HL-60/S4 treated with phorbol 12-myristate 13-acetate at 8.2 ng/mL for 4 days and 3 days (cell line): Measurements from ENCODE around the gene JAG2.

Experiments
- in situ Hi-C: fragments of 300-500 bp; cut with MboI; formaldehyde crosslinking; loops from 2 replicates; pipeline ENCODE4 v1.15.0; 2022; ENCODE audit warnings: low sequenced_read_pairs

The JAG2 gene

GRCh38 chr14:105166571-105167302 lies 1.8 kb downstream of the JAG2 start:
- in situ Hi-C loops, result no loop called here

GRCh38 chr14:105165761-105166485 lies 2.7 kb downstream of the JAG2 start:
- in situ Hi-C loops, result no loop called here

GRCh38 chr14:105165134-105165704 lies 3.4 kb downstream of the JAG2 start:
- in situ Hi-C loops, result no loop called here

- in situ Hi-C loops, result no loop called here
Observed at GRCh38 chr14:105163040-105163742, 5.4 kb downstream of the JAG2 start.

- in situ Hi-C loops, result no loop called here
Observed at GRCh38 chr14:105162669-105162979, 6.0 kb downstream of the JAG2 start.

GRCh38 chr14:105161964-105162668 lies 6.5 kb downstream of the JAG2 start:
- in situ Hi-C loops, result no loop called here

GRCh38 chr14:105161309-105161708 lies 7.3 kb downstream of the JAG2 start:
- in situ Hi-C loops, result no loop called here

GRCh38 chr14:105160776-105161175 lies 7.8 kb downstream of the JAG2 start:
- in situ Hi-C loops, result no loop called here

GRCh38 chr14:105159344-105159743 lies 9.2 kb downstream of the JAG2 start:
- in situ Hi-C loops, result no loop called here

GRCh38 chr14:105158794-105159193 lies 9.8 kb downstream of the JAG2 start:
- in situ Hi-C loops, result no loop called here

- in situ Hi-C loops, result no loop called here
Observed at GRCh38 chr14:105157872-105158271, 10.7 kb downstream of the JAG2 start.

GRCh38 chr14:105156414-105157375 lies 11.9 kb downstream of the JAG2 start:
- in situ Hi-C loops, result no loop called here

GRCh38 chr14:105155681-105156413 lies 12.7 kb downstream of the JAG2 start:
- in situ Hi-C loops, result no loop called here

GRCh38 chr14:105155071-105155651 lies 13.4 kb downstream of the JAG2 start:
- in situ Hi-C loops, result no loop called here

GRCh38 chr14:105154476-105154871 lies 14.1 kb downstream of the JAG2 start:
- in situ Hi-C loops, result no loop called here

- in situ Hi-C loops, result no loop called here
Observed at GRCh38 chr14:105153739-105154475, 14.7 kb downstream of the JAG2 start.

GRCh38 chr14:105153331-105153731 lies 15.2 kb downstream of the JAG2 start:
- in situ Hi-C loops, result no loop called here

GRCh38 chr14:105152794-105153241 lies 15.8 kb downstream of the JAG2 start:
- in situ Hi-C loops, result no loop called here
